HCT116 (cell line): ENCODE results near the gene TAF5. TPM values are rescaled to one million over a fixed set of nuclear protein-coding genes. Genes with fewer than 3 reads are reported as not detected.

Experiments used
- ATAC-seq: fragments of 200-7000 bp; cut with Tn5 transposase; 2 replicates; pipeline ENCODE4 v1.9.1; 2020; ENCODE audit warnings: mild to moderate bottlenecking, moderate library complexity
- BruUV-seq: library from RNA; stranded (reverse); fragments of 400-500 nt; replicated peaks from 2 replicates; lab custom pipeline; 2021; lab: Mats Ljungman, UMichigan
- CTCF ChIA-PET: fragments of 300-600 bp; sonication (Branson Sonifier 250); formaldehyde crosslinking; loops from one replicate; lab custom pipeline; 2021; ENCODE audit warnings: antibody characterized with exemption; lab: Charles Lee
- POLR2A ChIA-PET: fragments of 300-600, 350-600 bp; sonication (Branson Sonifier 250); formaldehyde crosslinking; loops from one replicate; lab custom pipeline; 2021; ENCODE audit warnings: antibody characterized with exemption; lab: Charles Lee
- RAD21 ChIA-PET, 2 experiments: fragments of 300-600 bp; sonication (Branson Sonifier 250); formaldehyde crosslinking; loops; one replicate each; lab custom pipeline; 2023; ENCODE audit warnings: low total read pairs in 2 of 2; ENCODE audit not compliant: uncharacterized antibody in 2 of 2, unreplicated experiment in 2 of 2, low non-redundant PET in 1 of 2; lab: Charles Lee
- DNase-seq: peaks from one replicate; pipeline ENCODE4 v3.0.0-alpha.2; 2010; ENCODE audit warnings: low read depth, low spot score
- H2AFZ ChIP-seq: fragments of 200-600 bp; shearing (Covaris generic), sonication (generic); 2 replicates; pipeline ENCODE4 v1.6.1; 2017; ENCODE audit warnings: low read depth, mixed run types, mixed read lengths, antibody characterized with exemption, low read length; ENCODE audit not compliant: poor library complexity, severe bottlenecking
- H3K27ac ChIP-seq: 2 replicates; pipeline ENCODE4 v1.5.1; 2012; ENCODE audit warnings: low read depth, low read length
- H3K27me3 ChIP-seq: fragments of 200-600 bp; sonication (generic); 2 replicates; pipeline ENCODE4 v1.6.1; 2016; ENCODE audit warnings: mixed run types, low read length, mixed read lengths; ENCODE audit not compliant: insufficient read depth
- H3K36me3 ChIP-seq, 2 experiments: fragments of 200-500 bp in 1 of 2; fragments of 200-600 bp in 1 of 2; sonication (Bioruptor generic) in 1 of 2; sonication (generic) in 1 of 2; 2 replicates each; pipeline versions ENCODE4 v1.5.1 to v1.6.1; 2014 to 2016; ENCODE audit warnings: low read length in 2 of 2, inconsistent platforms in 1 of 2, mixed read lengths in 1 of 2, mixed run types in 1 of 2; ENCODE audit not compliant: insufficient read depth in 2 of 2, control insufficient read depth in 1 of 2
- H3K4me1 ChIP-seq, 2 experiments: fragments of 200-600 bp in 1 of 2; sonication (generic) in 1 of 2; 2 replicates each; pipeline versions ENCODE4 v1.5.1 to v1.6.1; 2012 to 2017; ENCODE audit warnings: low read length in 2 of 2, inconsistent platforms in 1 of 2, mild to moderate bottlenecking in 1 of 2, mixed read lengths in 1 of 2, mixed run types in 1 of 2, moderate library complexity in 1 of 2; ENCODE audit not compliant: insufficient read depth in 2 of 2, control insufficient read depth in 1 of 2
- H3K4me2 ChIP-seq: fragments of 200-600 bp; sonication (generic); 2 replicates; pipeline ENCODE4 v1.6.1; 2017; ENCODE audit warnings: mixed run types, low read length, mixed read lengths
- H3K4me3 ChIP-seq, 2 experiments: fragments of 200-600 bp in 1 of 2; sonication (generic) in 1 of 2; replicated peaks in 1 of 2; 2 replicates each; pipeline ENCODE4 v1.5.1; 2011 to 2016; ENCODE audit warnings: low read length in 2 of 2, control low read depth in 1 of 2, low read depth in 1 of 2, mild to moderate bottlenecking in 1 of 2, mixed read lengths in 1 of 2, mixed run types in 1 of 2
- H3K79me2 ChIP-seq: fragments of 200-600 bp; sonication (generic); 2 replicates; pipeline ENCODE4 v1.6.1; 2017; ENCODE audit warnings: mild to moderate bottlenecking, mixed run types, low read length, moderate library complexity, mixed read lengths; ENCODE audit not compliant: insufficient read depth
- H3K9ac ChIP-seq: fragments of 200-600 bp; sonication (generic); 2 replicates; pipeline ENCODE4 v1.6.1; 2016; ENCODE audit warnings: low read length, mixed read lengths
- H3K9me2 ChIP-seq: fragments of 200-600 bp; sonication (generic), shearing (Covaris generic); 2 replicates; pipeline ENCODE4 v1.6.1; 2017; ENCODE audit warnings: mixed run types, mild to moderate bottlenecking, moderate library complexity; ENCODE audit not compliant: insufficient read depth
- H3K9me3 ChIP-seq, 2 experiments: fragments of 200-500 bp in 1 of 2; fragments of 200-600 bp in 1 of 2; sonication (Bioruptor generic) in 1 of 2; sonication (generic) in 1 of 2; 2 replicates each; pipeline ENCODE4 v1.6.1; 2014 to 2017; ENCODE audit warnings: low read length in 2 of 2, mixed read lengths in 2 of 2, inconsistent platforms in 1 of 2, low read depth in 1 of 2, mild to moderate bottlenecking in 1 of 2, mixed run types in 1 of 2, moderate library complexity in 1 of 2; ENCODE audit not compliant: control insufficient read depth in 1 of 2, insufficient read depth in 1 of 2
- H4K20me1 ChIP-seq: fragments of 200-600 bp; sonication (generic), shearing (Covaris generic); 2 replicates; pipeline ENCODE4 v1.6.1; 2017; ENCODE audit warnings: mixed run types, mild to moderate bottlenecking, moderate library complexity; ENCODE audit not compliant: insufficient read depth
- ATF3 ChIP-seq: IDR thresholded peaks from 2 replicates; pipeline ENCODE4 v1.6.1; 2012
- CTCF ChIP-seq, 3 experiments: fragments of 200-600 bp in 1 of 3; sonication (generic) in 1 of 3; IDR thresholded peaks in 2 of 3; conservative IDR thresholded peaks in 1 of 3; 2 replicates each; pipeline ENCODE4 v1.5.1; 2012 to 2017; ENCODE audit warnings: low read depth in 2 of 3, low read length in 2 of 3, antibody characterized with exemption in 1 of 3, borderline replicate concordance in 1 of 3, control low read depth in 1 of 3, mild to moderate bottlenecking in 1 of 3, mixed read lengths in 1 of 3, mixed run types in 1 of 3, moderate library complexity in 1 of 3; ENCODE audit not compliant: insufficient read depth in 1 of 3
- EGR1 ChIP-seq: IDR thresholded peaks from 2 replicates; pipeline ENCODE4 v1.6.1; 2012; ENCODE audit warnings: low read depth
- EZH2phosphoT487 ChIP-seq: fragments of 200-600 bp; IDR thresholded peaks from 2 replicates; pipeline ENCODE4 v1.6.1; 2018; ENCODE audit warnings: antibody characterized with exemption, borderline replicate concordance
- POLR2AphosphoS5 ChIP-seq: IDR thresholded peaks from 2 replicates; pipeline ENCODE4 v1.6.1; 2011; ENCODE audit warnings: mild to moderate bottlenecking, low read depth, low read length, moderate library complexity
- RAD21 ChIP-seq: IDR thresholded peaks from 2 replicates; pipeline ENCODE4 v1.6.1; 2012; ENCODE audit warnings: low read depth, mild to moderate bottlenecking
- ZFX ChIP-seq: fragments of 450-650 bp; IDR thresholded peaks from 2 replicates; pipeline ENCODE4 v1.6.1; 2017
- ZNF274 ChIP-seq: fragments of 200-500 bp; sonication (Bioruptor generic); IDR thresholded peaks from 2 replicates; pipeline ENCODE4 v1.6.1; 2014; ENCODE audit warnings: mild to moderate bottlenecking, low read depth, low read length, inconsistent platforms
- intact Hi-C: fragments of 100-400 bp; cut with micrococcal nuclease; formaldehyde crosslinking; loops from 2 replicates; pipeline ENCODE4 v1.10.0; 2022
- total RNA-seq: library from RNA; stranded (reverse); gene quantifications from one replicate; pipeline ENCODE4 v1.2.1, GENCODE V29; 2021; ENCODE audit not compliant: unreplicated experiment
- TF ChIP-seq, protein P1 (sequence below): IDR thresholded peaks from 2 replicates; pipeline ENCODE4 v1.6.1; 2012
- TF ChIP-seq, protein P2 (sequence below): IDR thresholded peaks from 2 replicates; pipeline ENCODE4 v1.6.1; 2012; ENCODE audit warnings: low read depth

TAF5 gene
- total RNA-seq, 1 experiment from 2014 or later: 9.2 TPM

DNA sequence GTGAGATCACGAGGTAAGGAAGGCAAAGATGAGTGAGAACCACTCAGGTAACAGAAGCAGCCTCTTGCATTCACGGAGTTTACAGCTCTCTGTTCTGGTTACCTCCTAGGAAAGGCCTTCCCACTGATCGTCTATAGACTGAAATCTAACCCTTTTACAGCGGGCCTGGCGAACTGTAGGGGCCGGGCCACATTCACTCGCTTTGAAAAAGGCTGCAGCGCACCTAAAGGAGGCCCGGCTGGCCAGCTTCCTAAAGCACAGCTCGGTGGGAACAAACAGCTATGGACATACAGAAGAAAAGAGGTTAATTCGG lies 27.9 kb downstream of the TAF5 start:
- DNase-seq: no peak
- Histone ChIP-seq H3K9ac (peak overlapping the region; percentile 83), H2AFZ (no peak overlapping the region), H3K36me3 (peaks cover 42 to 60% of the 10 kb centered on the region in 2 experiments), H3K4me3 (peak overlapping the region; percentile 83 to 95), H3K9me3 (no peaks in the 10 kb centered on the region), H3K79me2 (peaks cover 97% of the 10 kb centered on the region), H3K27ac (peak overlapping the region; percentile 71), H4K20me1 (peaks cover 15% of the 10 kb centered on the region; the same call in 1 of the 2 replicates), H3K27me3 (no peaks in the 10 kb centered on the region), H3K9me2 (no peaks in the 10 kb centered on the region), H3K4me2 (peak overlapping the region; percentile 82), H3K4me1 (peaks cover 13 to 27% of the 10 kb centered on the region in 2 experiments; a peak in 3 of 4 replicates)
- BruUV-seq: no TSS peak
- ATAC-seq: peak; percentile 0; the same call in 1 of the 2 replicates
- intact Hi-C loops: loop anchor here (1.0 to 2.0 kb wide), 3 partner anchors 27 to 477 kb away; partner anchors contain the start of gene CNNM2
- RAD21 ChIA-PET: no interaction called here
- TF ChIP-seq ATF3: no peak
- no peak for TF ChIP-seq CTCF (IDR thresholded peaks at IDR 0.05 in 2 of 3, conservative IDR thresholded peaks at IDR 0.05 in 1 of 3; ENCODE audit: borderline replicate concordance in 1 of 3, insufficient read depth in 1 of 3, low read depth in 2 of 3, low read length in 2 of 3)
- no peak for TF ChIP-seq RAD21
- no peak for TF ChIP-seq EZH2phosphoT487
- no peak for TF ChIP-seq ZNF274
- TF ChIP-seq, protein P1, sequence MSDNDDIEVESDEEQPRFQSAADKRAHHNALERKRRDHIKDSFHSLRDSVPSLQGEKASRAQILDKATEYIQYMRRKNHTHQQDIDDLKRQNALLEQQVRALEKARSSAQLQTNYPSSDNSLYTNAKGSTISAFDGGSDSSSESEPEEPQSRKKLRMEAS: no peak
- TF ChIP-seq EGR1: no peak
- TF ChIP-seq ZFX: no peak
- TF ChIP-seq, protein P2, sequence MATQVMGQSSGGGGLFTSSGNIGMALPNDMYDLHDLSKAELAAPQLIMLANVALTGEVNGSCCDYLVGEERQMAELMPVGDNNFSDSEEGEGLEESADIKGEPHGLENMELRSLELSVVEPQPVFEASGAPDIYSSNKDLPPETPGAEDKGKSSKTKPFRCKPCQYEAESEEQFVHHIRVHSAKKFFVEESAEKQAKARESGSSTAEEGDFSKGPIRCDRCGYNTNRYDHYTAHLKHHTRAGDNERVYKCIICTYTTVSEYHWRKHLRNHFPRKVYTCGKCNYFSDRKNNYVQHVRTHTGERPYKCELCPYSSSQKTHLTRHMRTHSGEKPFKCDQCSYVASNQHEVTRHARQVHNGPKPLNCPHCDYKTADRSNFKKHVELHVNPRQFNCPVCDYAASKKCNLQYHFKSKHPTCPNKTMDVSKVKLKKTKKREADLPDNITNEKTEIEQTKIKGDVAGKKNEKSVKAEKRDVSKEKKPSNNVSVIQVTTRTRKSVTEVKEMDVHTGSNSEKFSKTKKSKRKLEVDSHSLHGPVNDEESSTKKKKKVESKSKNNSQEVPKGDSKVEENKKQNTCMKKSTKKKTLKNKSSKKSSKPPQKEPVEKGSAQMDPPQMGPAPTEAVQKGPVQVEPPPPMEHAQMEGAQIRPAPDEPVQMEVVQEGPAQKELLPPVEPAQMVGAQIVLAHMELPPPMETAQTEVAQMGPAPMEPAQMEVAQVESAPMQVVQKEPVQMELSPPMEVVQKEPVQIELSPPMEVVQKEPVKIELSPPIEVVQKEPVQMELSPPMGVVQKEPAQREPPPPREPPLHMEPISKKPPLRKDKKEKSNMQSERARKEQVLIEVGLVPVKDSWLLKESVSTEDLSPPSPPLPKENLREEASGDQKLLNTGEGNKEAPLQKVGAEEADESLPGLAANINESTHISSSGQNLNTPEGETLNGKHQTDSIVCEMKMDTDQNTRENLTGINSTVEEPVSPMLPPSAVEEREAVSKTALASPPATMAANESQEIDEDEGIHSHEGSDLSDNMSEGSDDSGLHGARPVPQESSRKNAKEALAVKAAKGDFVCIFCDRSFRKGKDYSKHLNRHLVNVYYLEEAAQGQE: no peak
- no peak for TF ChIP-seq POLR2AphosphoS5
- CTCF ChIA-PET: interaction anchor here (0.9 to 1.7 kb wide), 2 partner anchors 55 to 561 kb away, joined by 3 to 4 read pairs; no protein-coding TSS in a partner anchor
- POLR2A ChIA-PET: interaction anchor here (1.1 to 1.2 kb wide), 2 partner anchors 28 to 313 kb away, joined by 3 read pairs; no protein-coding TSS in a partner anchor
